GM12801 (cell line): ENCODE data around the gene CEP128.

ENCODE experiments used
- CTCF ChIP-seq: IDR thresholded peaks from one replicate; pipeline ENCODE4 v1.5.1; 2011; ENCODE audit warnings: control low read depth; ENCODE audit not compliant: insufficient read length; ENCODE audit errors: extremely low read depth

CEP128 gene

GRCh38 chr14:80847070-80847469 is 94.5 kb downstream of the CEP128 start:
- no peak for TF ChIP-seq CTCF

GRCh38 chr14:80845856-80846255 is 95.7 kb downstream of the CEP128 start:
- no peak for TF ChIP-seq CTCF

GRCh38 chr14:80844872-80845271 is 96.7 kb downstream of the CEP128 start:
- TF ChIP-seq CTCF: no peak

GRCh38 chr14:80839743-80840142 is 101.8 kb downstream of the CEP128 start:
- TF ChIP-seq CTCF: no peak

GRCh38 chr14:80809663-80810062 is 131.9 kb downstream of the CEP128 start:
- no peak for TF ChIP-seq CTCF

GRCh38 chr14:80805136-80805535 is 136.4 kb downstream of the CEP128 start:
- TF ChIP-seq CTCF: no peak

- TF ChIP-seq CTCF: no peak
These were observed 142.7 kb downstream of the CEP128 start for GRCh38 chr14:80798878-80799277.

- no peak for TF ChIP-seq CTCF
These were observed 143.3 kb downstream of the CEP128 start for GRCh38 chr14:80798211-80798610.
